ENCODE results near the gene SSH2.

Gene SSH2

DNA sequence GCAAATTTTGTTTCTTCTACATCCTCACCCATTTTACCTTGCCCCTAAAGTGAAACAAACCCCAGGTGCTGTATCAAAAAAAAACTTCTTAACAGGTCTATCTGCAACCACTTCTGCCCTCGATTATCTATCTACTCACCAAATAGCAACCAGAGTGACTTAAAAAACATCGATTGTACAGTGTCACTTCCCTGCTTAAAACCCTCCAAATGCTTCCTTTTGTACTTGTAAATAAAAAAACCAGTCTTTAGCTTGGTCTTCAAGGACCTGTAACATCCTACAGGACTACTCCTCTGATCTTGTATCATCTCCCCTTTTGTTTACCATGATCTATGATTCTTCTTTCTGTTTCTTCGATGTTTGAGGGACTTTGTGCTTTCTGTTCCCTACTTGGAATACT, 224.6 kb downstream of the SSH2 start:
- ATAC-seq: no peak
- TF ChIP-seq ZNF565 (CRISPR knock-in tag; conservative IDR thresholded peaks at IDR 0.05; ENCODE audit: low read depth) (no peak), ZNF8 (CRISPR knock-in tag; IDR thresholded peaks at IDR 0.05) (no peak), SNAI2 (CRISPR knock-in tag; IDR thresholded peaks at IDR 0.05) (no peak), CSDC2 (CRISPR knock-in tag; IDR thresholded peaks at IDR 0.05) (no peak), ARNTL (CRISPR knock-in tag; IDR thresholded peaks at IDR 0.05; ENCODE audit: borderline replicate concordance, low read depth) (no peak), RARB (CRISPR knock-in tag; IDR thresholded peaks at IDR 0.05) (no peak), TSHZ2 (CRISPR knock-in tag; IDR thresholded peaks at IDR 0.05) (no peak), CREB5 (CRISPR knock-in tag; IDR thresholded peaks at IDR 0.05; ENCODE audit: low read depth) (no peak), CSRNP3 (CRISPR knock-in tag; IDR thresholded peaks at IDR 0.05) (no peak), PATZ1 (CRISPR knock-in tag; IDR thresholded peaks at IDR 0.05; ENCODE audit: borderline replicate concordance) (no peak), TCF4 (CRISPR knock-in tag; IDR thresholded peaks at IDR 0.05; ENCODE audit: borderline replicate concordance) (no peak), ESRRG (CRISPR knock-in tag; IDR thresholded peaks at IDR 0.05) (no peak), ZFP30 (CRISPR knock-in tag; IDR thresholded peaks at IDR 0.05) (no peak), TOX (CRISPR knock-in tag; IDR thresholded peaks at IDR 0.05; ENCODE audit: borderline replicate concordance) (no peak), ISL1 (CRISPR knock-in tag; IDR thresholded peaks at IDR 0.05) (no peak), BACH2 (CRISPR knock-in tag; IDR thresholded peaks at IDR 0.05; ENCODE audit: borderline replicate concordance) (no peak), ZFP3 (CRISPR knock-in tag; IDR thresholded peaks at IDR 0.05) (no peak)
- TF ChIP-seq, protein P1, sequence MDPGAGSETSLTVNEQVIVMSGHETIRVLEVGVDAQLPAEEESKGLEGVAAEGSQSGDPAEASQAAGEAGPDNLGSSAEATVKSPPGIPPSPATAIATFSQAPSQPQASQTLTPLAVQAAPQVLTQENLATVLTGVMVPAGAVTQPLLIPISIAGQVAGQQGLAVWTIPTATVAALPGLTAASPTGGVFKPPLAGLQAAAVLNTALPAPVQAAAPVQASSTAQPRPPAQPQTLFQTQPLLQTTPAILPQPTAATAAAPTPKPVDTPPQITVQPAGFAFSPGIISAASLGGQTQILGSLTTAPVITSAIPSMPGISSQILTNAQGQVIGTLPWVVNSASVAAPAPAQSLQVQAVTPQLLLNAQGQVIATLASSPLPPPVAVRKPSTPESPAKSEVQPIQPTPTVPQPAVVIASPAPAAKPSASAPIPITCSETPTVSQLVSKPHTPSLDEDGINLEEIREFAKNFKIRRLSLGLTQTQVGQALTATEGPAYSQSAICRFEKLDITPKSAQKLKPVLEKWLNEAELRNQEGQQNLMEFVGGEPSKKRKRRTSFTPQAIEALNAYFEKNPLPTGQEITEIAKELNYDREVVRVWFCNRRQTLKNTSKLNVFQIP (CRISPR knock-in tag; IDR thresholded peaks at IDR 0.05; ENCODE audit: borderline replicate concordance, low read depth): no peak

DNA sequence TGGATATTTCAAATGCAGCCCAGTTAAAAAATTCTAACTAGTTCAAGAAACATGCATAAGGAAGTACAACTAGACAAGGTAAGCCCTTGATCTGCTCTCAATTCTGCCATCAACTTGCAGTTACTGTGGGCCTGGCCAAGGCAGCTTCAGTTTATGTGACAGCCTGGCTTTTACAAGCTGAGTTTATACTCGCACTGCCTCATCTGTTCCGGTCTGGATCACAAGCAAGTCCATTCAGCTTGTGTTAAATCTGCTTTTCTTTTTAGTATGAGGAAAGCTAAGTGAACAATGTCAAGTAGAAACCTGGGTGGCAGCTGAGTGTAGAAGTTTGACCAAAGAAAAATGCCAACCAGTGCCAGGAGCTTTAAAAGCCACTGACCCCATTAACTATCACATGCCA, 230.7 kb downstream of the SSH2 start:
- no peak for ATAC-seq
- TF ChIP-seq GLIS3 (CRISPR knock-in tag; IDR thresholded peaks at IDR 0.05) (no peak), ISL1 (CRISPR knock-in tag; IDR thresholded peaks at IDR 0.05) (no peak), ARNTL (CRISPR knock-in tag; IDR thresholded peaks at IDR 0.05; ENCODE audit: borderline replicate concordance, low read depth) (no peak), ZFP3 (CRISPR knock-in tag; IDR thresholded peaks at IDR 0.05) (no peak), ZNF70 (CRISPR knock-in tag; IDR thresholded peaks at IDR 0.05) (no peak), TOX (CRISPR knock-in tag; IDR thresholded peaks at IDR 0.05; ENCODE audit: borderline replicate concordance) (no peak), BACH2 (CRISPR knock-in tag; IDR thresholded peaks at IDR 0.05; ENCODE audit: borderline replicate concordance) (no peak), RARB (CRISPR knock-in tag; IDR thresholded peaks at IDR 0.05) (no peak), ZNF8 (CRISPR knock-in tag; IDR thresholded peaks at IDR 0.05) (no peak)
- TF ChIP-seq, protein P1 (CRISPR knock-in tag; IDR thresholded peaks at IDR 0.05; ENCODE audit: borderline replicate concordance, low read depth): no peak
